Keratinocyte (primary cell): ENCODE data around the gene GBP6. TPM values are rescaled to one million over a fixed set of nuclear protein-coding genes. Genes with fewer than 3 reads are reported as not detected.

Experiments used
- DNase-seq: peaks from one replicate; pipeline ENCODE4 v3.0.0-alpha.2; 2011; ENCODE audit warnings: low read depth, missing footprints, low spot score
- FAIRE-seq: peaks from 2 replicates; lab custom pipeline; 2011; peaks lifted over from hg19 to GRCh38; lab: Jason Lieb, UNC
- H2AFZ ChIP-seq: 2 replicates; pipeline ENCODE4 v1.6.0; 2012; ENCODE audit warnings: low read length, control low read depth, inconsistent platforms; ENCODE audit not compliant: control insufficient read depth
- H3K27ac ChIP-seq: 2 replicates; pipeline ENCODE4 v1.5.1; 2011; ENCODE audit warnings: low read length; ENCODE audit not compliant: control insufficient read depth, insufficient read depth
- H3K27me3 ChIP-seq: 3 replicates; pipeline ENCODE4 v1.6.0; 2011; ENCODE audit warnings: low read length; ENCODE audit not compliant: control insufficient read depth, insufficient read depth; ENCODE audit errors: extremely low read depth
- H3K36me3 ChIP-seq, 2 experiments: 2 replicates in 1 of 2; 3 replicates in 1 of 2; pipeline ENCODE4 v1.5.1; 2011; ENCODE audit warnings: low read length in 2 of 2, mild to moderate bottlenecking in 1 of 2; ENCODE audit not compliant: control insufficient read depth in 2 of 2, insufficient read depth in 2 of 2; ENCODE audit errors: extremely low read depth in 1 of 2
- H3K4me1 ChIP-seq: 3 replicates; pipeline ENCODE4 v1.5.1; 2011; ENCODE audit warnings: low read length; ENCODE audit not compliant: control insufficient read depth, insufficient read depth; ENCODE audit errors: extremely low read depth
- H3K4me2 ChIP-seq: 3 replicates; pipeline ENCODE4 v1.6.0; 2011; ENCODE audit warnings: low read depth, low read length; ENCODE audit not compliant: control insufficient read depth, insufficient read depth; ENCODE audit errors: extremely low read depth
- H3K4me3 ChIP-seq, 3 experiments: fragments of 200-600 bp in 1 of 3; sonication (generic) in 1 of 3; 2 replicates in 2 of 3; 3 replicates in 1 of 3; pipeline ENCODE4 v1.5.1; 2011 to 2016; ENCODE audit warnings: low read length in 3 of 3, mild to moderate bottlenecking in 3 of 3, control low read depth in 2 of 3, inconsistent platforms in 1 of 3, low read depth in 1 of 3, mixed read lengths in 1 of 3, mixed run types in 1 of 3, moderate library complexity in 1 of 3; ENCODE audit not compliant: control insufficient read depth in 2 of 3, insufficient read depth in 2 of 3; ENCODE audit errors: extremely low read depth in 1 of 3
- H3K79me2 ChIP-seq: 2 replicates; pipeline ENCODE4 v1.6.0; 2012; ENCODE audit warnings: low read length; ENCODE audit not compliant: control insufficient read depth, insufficient read depth
- H3K9ac ChIP-seq: 3 replicates; pipeline ENCODE4 v1.6.0; 2011; ENCODE audit warnings: low read length; ENCODE audit not compliant: control insufficient read depth, insufficient read depth; ENCODE audit errors: extremely low read depth
- H3K9me1 ChIP-seq: 3 replicates; pipeline ENCODE4 v1.6.0; 2011; ENCODE audit warnings: low read length; ENCODE audit not compliant: control insufficient read depth, insufficient read depth; ENCODE audit errors: extremely low read depth
- H3K9me3 ChIP-seq: 2 replicates; pipeline ENCODE4 v1.5.1; 2012; ENCODE audit warnings: low read depth, low read length; ENCODE audit not compliant: control insufficient read depth
- H4K20me1 ChIP-seq: 3 replicates; pipeline ENCODE4 v1.6.0; 2011; ENCODE audit warnings: low read length; ENCODE audit not compliant: control insufficient read depth, insufficient read depth; ENCODE audit errors: extremely low read depth
- CTCF ChIP-seq, 3 experiments: IDR thresholded peaks in 1 of 3; conservative IDR thresholded peaks in 1 of 3; optimal IDR thresholded peaks in 1 of 3; 2 replicates in 2 of 3; 3 replicates in 1 of 3; pipeline versions ENCODE3 to v1.5.1; 2011; ENCODE audit warnings: low read length in 3 of 3, mild to moderate bottlenecking in 3 of 3, moderate library complexity in 2 of 3, control low read depth in 1 of 3, inconsistent platforms in 1 of 3; ENCODE audit not compliant: insufficient read depth in 2 of 3; ENCODE audit errors: extremely low read depth in 1 of 3
- EZH2 ChIP-seq: IDR thresholded peaks from one replicate; pipeline ENCODE4 v1.6.1; 2012; ENCODE audit warnings: inconsistent platforms, mild to moderate bottlenecking, low read length, moderate library complexity
- dilution Hi-C: fragments of 300-500 bp; cut with MboI; formaldehyde crosslinking; loops from one replicate; pipeline ENCODE4 v1.7.0; 2020; ENCODE audit warnings: low sequenced_read_pairs; ENCODE audit not compliant: extremely low pct_ligation_motif_present
- polyA plus RNA-seq, 5 experiments: library from polyadenylated mRNA; depleted of rRNA in 3 of 5; stranded (reverse) in 3 of 5; stranded (forward) in 1 of 5; unstranded in 1 of 5; fragments of >200 nt; gene quantifications; 1 replicate in 1 of 5; 2 replicates in 3 of 5; 3 replicates in 1 of 5; pipeline versions ENCODE4 v1.2.1 to v1.2.3, GENCODE V29; 2011 to 2012; ENCODE audit warnings: missing spikeins in 2 of 5, low read depth in 1 of 5, low replicate concordance in 1 of 5

The GBP6 gene
- polyA plus RNA-seq, 1 donor (not counting 4 experiments of a cell fraction or from before 2014, with no cell fraction given), result 9.4 TPM

GRCh38 chr1:89355056-89355455, 8.8 kb upstream of the GBP6 start:
- Histone ChIP-seq H3K36me3 (no peaks in the 10 kb centered on the region), H3K4me3 (no peak overlapping the region), H3K4me2 (no peak overlapping the region), H3K79me2 (no peaks in the 10 kb centered on the region), H4K20me1 (no peaks in the 10 kb centered on the region), H3K4me1 (no peaks in the 10 kb centered on the region), H2AFZ (no peak overlapping the region), H3K27ac (no peak overlapping the region), H3K9me1 (no peaks in the 10 kb centered on the region), H3K27me3 (no peaks in the 10 kb centered on the region), H3K9ac (no peak overlapping the region), H3K9me3 (no peaks in the 10 kb centered on the region)
- TF ChIP-seq CTCF (optimal IDR thresholded peaks at IDR 0.05 in 1 of 3, IDR thresholded peaks at IDR 0.05 in 1 of 3, conservative IDR thresholded peaks at IDR 0.05 in 1 of 3; ENCODE audit: extremely low read depth in 1 of 3, insufficient read depth in 2 of 3, low read length in 3 of 3) (no peak), EZH2 (no peak)
- DNase-seq (no peak), FAIRE-seq (no peak)
- dilution Hi-C loops, result no loop called here

DNA sequence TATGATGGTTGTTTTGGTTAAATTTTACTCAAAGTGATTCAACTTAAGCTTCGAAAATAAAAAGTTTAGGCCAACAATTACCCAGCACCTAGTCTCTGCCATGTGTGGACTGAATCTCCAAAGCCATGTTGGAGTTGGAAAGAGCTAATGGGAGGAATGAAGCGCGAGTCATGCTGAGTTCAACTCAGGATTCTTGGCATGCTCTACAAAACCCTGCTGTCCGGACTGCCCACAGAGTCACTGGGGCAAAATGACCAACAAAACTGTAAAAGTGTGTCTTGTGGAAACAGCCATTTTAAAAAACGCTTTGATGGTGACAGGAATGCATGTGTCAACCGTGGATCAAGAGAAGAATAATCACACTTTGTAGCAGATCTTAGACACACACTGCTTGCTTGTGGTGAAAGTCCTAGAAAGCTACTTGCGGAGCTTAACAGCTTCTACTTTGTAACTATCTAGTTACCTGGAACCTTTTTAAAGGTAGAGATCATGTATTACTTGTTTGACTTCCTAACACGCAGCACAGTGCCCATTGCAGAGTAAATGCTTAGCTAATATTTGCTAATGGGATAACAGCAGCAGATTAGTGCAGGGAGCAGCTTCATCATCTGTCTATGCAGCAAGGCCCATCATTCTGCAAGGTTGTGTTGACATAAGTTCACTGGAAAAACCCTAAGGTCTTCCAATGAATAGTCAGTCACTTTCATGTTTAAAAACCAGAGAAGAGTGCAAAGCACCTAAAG, 7.0 kb upstream of the GBP6 start:
- Histone ChIP-seq H2AFZ (no peak overlapping the region), H3K79me2 (no peaks in the 10 kb centered on the region), H3K9me1 (no peaks in the 10 kb centered on the region), H3K9me3 (no peaks in the 10 kb centered on the region), H3K9ac (no peak overlapping the region), H3K4me3 (no peak overlapping the region), H3K27me3 (no peaks in the 10 kb centered on the region), H3K4me2 (no peak overlapping the region), H4K20me1 (no peaks in the 10 kb centered on the region), H3K4me1 (no peaks in the 10 kb centered on the region), H3K27ac (no peak overlapping the region), H3K36me3 (no peaks in the 10 kb centered on the region)
- TF ChIP-seq EZH2 (no peak), CTCF (optimal IDR thresholded peaks at IDR 0.05 in 1 of 3, IDR thresholded peaks at IDR 0.05 in 1 of 3, conservative IDR thresholded peaks at IDR 0.05 in 1 of 3; ENCODE audit: extremely low read depth in 1 of 3, insufficient read depth in 2 of 3, low read length in 3 of 3) (no peak)
- dilution Hi-C loops, result no loop called here
- FAIRE-seq, result no peak
- no peak for DNase-seq
